HG03196 (cell line): ENCODE measurements around the gene FAM83G.
"Not testable (repeated sequence)": the region's sequence is repeated elsewhere in the genome, so short reads cannot be mapped to it uniquely, and the experiment has no call there.

Experiments
- ATAC-seq: cut with Tn5 transposase; IDR thresholded peaks from one replicate; pipeline ENCODE4 v1.9.1; 2021; ENCODE audit not compliant: unreplicated experiment

The FAM83G gene

DNA sequence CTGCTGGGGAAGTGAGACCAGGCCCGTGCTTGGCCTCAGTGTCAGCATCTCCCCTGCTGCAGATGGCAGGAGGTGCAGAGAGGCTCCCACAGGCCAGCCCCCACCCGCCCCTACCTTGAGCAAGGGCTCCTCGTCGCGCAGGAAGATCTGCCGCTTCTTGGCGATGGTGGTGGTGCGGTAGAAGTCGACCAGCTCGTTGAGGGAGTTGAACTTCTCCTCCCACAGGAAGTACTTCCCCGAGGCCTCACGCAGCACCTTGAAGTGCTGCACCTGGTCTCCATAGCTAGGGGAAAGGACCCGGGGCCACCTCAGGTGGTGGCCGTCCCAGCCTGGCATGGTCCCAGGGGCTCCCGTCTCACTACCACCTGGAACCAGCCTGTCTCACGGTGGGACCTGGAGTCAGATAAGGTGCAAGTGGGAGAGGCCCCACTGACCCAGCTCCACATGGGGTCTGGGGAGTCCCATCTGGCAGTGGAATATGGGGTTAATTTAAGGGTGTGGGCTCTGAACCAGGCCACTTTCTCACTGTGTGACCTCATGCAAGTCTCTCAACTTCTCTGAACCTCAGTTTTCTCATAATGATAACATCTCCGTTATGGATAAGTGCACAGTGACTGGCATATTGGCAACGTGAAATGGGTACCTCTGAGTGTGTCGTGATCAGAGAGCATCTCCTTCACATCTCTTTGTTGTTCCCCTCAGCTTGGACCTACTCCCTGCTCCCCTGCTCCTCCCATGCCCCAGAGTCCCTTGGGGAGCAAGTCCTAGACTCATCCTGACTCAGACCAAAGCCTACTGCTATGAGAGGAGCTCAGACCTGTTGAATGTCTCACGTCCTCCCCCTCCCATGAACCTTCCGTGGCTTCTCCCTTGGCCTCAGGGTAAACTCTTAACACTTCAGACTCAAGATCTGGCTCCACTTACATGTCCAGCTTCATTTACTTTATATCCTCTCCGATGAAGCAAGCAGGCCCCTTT lies 19.8 kb upstream of the FAM83G start:
- no peak for ATAC-seq

DNA sequence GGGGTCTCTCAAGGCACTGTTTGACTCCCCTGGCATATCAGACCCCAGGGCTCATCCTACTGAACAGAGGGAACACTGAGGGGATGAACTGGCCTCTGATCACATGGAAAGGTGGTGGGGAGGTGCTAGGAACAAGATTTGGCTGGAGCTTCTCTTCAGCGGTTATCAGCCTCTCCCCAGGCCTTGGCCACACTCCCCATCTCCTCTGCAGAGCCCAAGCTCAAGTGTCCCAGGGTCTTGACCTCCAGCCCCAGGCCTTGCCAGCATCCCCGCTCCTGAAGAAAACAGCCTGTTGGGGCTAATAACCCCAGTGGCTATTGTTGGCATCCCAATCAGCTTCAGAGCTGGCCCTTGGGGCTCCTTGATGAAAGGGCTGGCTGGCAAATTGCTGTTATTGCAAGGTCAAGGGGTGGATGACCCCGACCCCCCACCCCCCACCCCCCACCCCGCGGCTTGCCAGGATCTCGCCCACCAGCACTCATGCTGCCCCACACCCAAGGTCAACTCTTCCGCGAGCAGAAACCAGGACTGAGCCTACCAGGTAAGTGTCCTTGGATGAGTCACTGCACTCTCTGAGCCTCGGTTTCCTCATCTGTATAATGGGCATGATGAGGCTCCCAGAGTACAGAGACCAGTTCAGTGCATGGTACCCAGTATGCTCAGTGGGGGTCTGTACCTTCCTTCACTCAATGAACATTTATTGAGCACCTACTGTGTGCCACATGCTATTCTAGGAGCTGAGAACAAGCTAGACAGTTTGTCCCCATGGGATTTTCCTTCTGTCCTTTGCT lies 18.8 kb upstream of the FAM83G start:
- no peak for ATAC-seq

- no peak for ATAC-seq
These were observed 18.2 kb upstream of the FAM83G start for GRCh38 chr17:19022747-19023146.

GRCh38 chr17:19022128-19022527 lies 17.6 kb upstream of the FAM83G start:
- ATAC-seq = no peak

- ATAC-seq = no peak
These were observed 17.1 kb upstream of the FAM83G start for GRCh38 chr17:19021622-19022083.

- not testable (repeated sequence) for ATAC-seq
These were observed 16.6 kb upstream of the FAM83G start for GRCh38 chr17:19021011-19021621.

DNA sequence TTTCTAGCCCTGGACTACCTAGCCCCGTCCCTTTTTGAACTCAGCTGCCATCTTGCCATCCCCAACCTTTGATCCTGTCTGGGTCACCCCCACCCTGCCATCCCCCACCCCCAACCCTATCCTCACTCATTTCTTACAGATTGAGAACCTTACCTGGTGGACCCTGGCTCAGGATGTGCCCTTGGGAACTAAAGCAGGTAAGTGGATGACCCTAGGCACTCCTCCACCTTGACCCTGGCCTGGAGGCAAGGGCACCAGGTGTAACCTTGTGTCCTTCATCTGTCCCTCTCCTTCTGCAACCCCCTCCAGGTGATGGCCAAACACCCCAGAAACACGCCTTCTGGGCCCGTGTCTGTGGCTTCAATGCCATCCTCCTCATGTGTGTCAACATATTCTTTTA lies 15.5 kb upstream of the FAM83G start:
- ATAC-seq = no peak

GRCh38 chr17:19019041-19019941 lies 14.7 kb upstream of the FAM83G start:
- no peak for ATAC-seq

GRCh38 chr17:19018600-19018950 lies 14.0 kb upstream of the FAM83G start:
- no peak for ATAC-seq

DNA sequence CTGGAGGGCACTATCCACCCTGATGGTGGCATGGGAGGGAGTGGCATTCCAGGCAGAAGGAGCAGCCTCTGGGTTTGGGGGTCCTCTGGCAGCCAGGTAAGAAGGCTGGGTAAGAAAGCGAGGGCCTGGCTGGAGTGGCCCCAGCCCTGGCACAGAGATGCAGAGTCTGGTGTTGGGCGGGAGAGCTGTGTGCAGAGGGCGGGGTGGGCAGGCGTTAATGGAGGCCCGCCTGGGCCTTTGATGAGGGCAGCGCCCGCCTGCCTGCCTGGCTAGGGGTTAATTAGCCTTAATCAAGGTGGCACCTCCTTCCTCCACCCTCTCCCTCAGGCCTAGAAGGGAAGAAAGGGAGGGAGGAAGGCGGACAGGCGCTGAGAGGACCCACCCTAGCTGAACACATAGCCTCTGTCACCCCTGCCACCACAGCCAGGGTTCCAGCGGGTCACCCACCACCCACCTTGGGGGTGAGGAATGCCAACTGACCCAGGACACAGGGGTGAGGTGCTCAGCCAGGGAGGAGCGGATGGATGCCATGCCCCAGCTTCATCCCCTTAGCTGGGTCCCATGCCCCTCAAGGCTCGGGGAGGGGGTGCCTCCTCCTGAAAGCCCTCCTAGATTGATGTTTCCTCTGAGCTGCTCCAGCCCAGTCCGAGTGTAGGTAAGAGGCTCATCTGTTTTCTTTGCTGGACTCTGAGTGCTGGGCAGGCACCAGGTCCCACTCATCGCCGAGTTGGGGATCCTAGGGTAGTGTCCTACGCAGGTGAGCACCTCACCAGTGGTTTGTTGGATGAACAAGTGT lies 13.4 kb upstream of the FAM83G start:
- no peak for ATAC-seq

- no peak for ATAC-seq
These were observed 12.8 kb upstream of the FAM83G start for GRCh38 chr17:19017401-19017800.

GRCh38 chr17:19016881-19017280 lies 12.3 kb upstream of the FAM83G start:
- ATAC-seq = no peak

GRCh38 chr17:19016297-19016696 lies 11.7 kb upstream of the FAM83G start:
- ATAC-seq = no peak

DNA sequence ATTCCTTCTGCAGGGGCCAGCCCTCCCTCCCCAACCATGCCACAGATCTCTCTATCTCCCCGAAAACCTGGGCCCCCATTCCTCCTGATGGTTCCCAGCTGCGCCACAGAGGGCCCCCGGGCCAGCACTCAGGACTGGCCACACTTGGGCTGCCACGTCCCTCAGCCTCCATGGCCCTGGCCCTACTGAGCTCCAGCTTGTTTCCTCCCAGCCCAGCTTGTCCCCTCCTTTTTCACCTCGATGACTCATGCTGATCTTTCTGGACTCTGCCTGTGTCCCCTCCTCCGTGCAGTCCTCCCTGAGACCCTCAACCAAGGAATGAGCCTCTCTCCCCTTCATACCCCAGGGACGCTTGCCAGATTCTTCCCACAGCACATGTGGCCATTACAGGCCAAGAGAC lies 10.9 kb upstream of the FAM83G start:
- ATAC-seq = no peak

- ATAC-seq = no peak
These were observed 10.2 kb upstream of the FAM83G start for GRCh38 chr17:19014628-19015215.

DNA sequence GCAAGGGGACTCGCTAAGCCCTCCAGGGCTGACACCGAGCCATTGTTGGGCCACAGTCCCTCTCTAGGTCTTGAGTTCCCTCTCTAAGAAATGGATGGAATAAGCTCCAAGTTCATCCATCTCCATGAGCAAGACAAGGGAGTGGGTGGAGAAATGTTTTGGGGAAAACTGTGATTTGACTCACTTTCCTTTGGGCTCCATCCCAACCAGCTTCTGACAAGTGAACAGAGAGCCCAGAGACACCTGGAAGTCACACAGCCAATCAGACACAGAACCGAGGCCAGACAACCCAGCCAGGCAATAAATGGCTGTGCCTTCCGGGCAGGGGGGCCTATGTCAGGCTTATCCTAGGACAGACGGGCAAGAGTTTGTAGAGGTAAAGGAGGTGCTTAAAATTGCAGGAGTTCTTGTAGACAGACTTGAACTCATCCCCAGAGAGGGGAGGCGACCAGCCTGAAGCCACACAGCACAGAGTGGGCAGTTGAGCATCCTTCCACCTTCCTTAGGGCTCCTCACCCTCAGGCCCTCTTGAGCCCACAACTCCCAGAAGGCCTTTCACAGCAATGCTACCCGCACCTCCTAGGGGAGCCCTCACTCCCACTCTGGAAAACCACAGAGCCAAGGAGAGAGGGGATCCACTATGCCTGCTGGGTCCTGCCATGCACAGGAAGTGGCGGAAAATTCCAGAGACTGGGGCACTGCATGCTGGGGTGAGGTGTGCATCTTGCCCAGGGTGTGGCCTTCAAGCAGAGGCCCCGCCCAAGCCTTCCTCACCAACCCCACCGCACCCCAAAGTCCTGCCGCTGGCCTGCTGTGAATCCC lies 9.5 kb upstream of the FAM83G start:
- ATAC-seq = no peak

GRCh38 chr17:19013226-19013625 lies 8.7 kb upstream of the FAM83G start:
- ATAC-seq = no peak
